Measurements from ENCODE around the gene CCNA2. TPM values are rescaled to one million over a fixed set of nuclear protein-coding genes. Genes with fewer than 3 reads are reported as not detected.
A peak's percentile ranks its signal among the peaks of the same experiment; 100 is the strongest.

Gene CCNA2
- total RNA-seq, 2 donors from 2014 or later = 46.3 to 64.1 TPM

DNA sequence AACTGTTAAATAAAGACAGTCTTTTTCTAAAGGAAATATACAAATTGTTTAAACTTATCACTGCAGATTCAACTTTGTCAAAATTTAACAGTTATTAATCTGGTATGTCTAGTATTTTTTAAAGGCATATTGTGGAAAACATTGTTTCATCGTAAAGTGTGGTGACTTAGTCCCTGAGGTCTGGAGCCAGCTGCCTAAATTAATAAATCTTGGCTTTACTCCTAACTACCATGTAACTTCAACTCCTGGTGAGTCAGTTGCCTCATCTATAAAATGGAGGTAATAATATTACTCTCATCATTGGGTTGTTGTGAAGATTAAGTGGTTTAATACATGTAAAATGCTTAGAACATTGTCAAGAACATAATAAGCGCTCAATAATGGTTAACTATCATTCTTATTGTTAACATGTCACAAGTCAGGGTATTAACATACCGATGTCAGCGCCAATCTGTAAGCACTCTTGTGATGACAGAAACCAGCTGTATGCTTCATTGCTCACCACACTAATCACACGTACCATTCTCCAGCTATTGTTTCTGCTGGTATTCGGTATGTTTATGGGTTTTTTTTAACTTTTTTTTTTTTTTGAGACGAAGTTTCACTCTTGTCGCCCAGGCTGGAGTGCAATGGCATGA, 44.6 kb downstream of the CCNA2 start:
- no peaks in the 10 kb centered on the region for H3K4me1 Mint-ChIP-seq (ENCODE audit: low read depth in 2 of 2)

DNA sequence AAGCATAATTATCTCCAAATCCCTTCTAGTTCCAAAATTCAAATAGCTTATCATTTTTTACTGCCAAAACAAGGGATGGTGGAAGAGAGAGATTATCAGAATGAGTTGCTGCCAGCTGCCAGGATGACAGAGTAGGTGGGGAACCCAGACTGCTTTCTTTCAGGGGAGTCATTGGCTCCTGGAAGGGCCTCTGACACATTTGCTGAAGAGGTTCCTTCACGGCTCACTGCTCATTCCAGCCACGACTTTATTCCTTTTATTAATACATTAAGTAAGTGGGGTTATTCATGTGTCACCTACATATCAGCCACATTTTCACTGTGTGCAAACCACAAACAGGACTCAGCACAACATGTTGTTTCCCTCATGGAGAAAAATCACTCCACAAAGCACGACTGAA, 46.1 kb downstream of the CCNA2 start:
- no peaks in the 10 kb centered on the region for H3K36me3 Mint-ChIP-seq
- H3K4me3 Mint-ChIP-seq = peak overlapping the region; percentile 40
- ATAC-seq (peak in 1 of 2 donors; percentile 72), DNase-seq (ENCODE audit: low spot score) (no peak)
- no peaks in the 10 kb centered on the region for H3K4me1 Mint-ChIP-seq (ENCODE audit: low read depth in 2 of 2)
- H3K9me3 Mint-ChIP-seq = no peaks in the 10 kb centered on the region
- H3K27ac Mint-ChIP-seq = peak overlapping the region in 1 of 2 donors; percentile 51
- H3K27me3 Mint-ChIP-seq = peaks cover 27 to 34% of the 10 kb centered on the region in 2 donors

More for the DNA sequence above, 44.6 kb downstream of the CCNA2 start:
- peaks cover 36 to 46% of the 10 kb centered on the region in 2 donors for H3K27me3 Mint-ChIP-seq
- no peak overlapping the region for H3K27ac Mint-ChIP-seq
- no peaks in the 10 kb centered on the region for H3K9me3 Mint-ChIP-seq
- no peak for ATAC-seq
- peaks cover 4% of the 10 kb centered on the region for H3K36me3 Mint-ChIP-seq
- DNase-seq (ENCODE audit: low spot score) = no peak
- no peak overlapping the region for H3K4me3 Mint-ChIP-seq

DNA sequence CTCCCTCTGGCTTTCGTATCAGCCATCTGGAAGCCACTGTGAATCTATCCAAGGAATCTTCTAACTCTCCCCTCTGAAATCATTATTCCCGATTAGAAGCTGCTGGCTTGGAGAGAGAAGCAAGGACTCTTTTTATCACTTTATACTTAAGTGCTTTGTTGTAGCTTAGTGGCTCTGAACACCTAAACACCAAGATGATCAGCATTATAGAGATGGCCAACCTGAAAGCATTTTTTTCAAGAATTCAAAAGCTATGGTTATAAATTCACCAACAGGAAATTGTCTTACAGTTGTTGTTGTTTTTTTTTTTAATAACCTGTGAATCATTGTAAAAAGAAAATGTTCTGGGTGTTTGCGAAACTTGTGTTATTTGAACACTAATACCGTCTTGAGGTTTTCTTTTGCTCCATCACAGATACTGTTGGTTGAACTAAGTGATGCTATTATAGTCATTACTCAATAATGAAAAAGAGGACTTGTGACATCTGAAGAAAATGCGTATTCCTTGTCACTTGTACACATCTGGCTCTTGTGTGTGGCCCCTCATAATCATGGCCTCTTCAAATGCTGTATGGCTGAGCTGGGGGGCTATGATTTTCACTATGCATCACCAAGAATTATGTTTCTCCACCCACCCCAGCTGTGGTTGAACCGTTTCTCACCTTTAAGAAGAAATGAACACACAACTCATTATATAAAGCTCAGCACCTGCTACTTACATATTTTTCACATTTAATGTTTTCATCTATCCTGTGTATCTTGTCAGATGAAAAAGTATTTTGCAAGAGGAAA, 46.9 kb downstream of the CCNA2 start:
- Mint-ChIP-seq H3K27ac (peak overlapping the region in 1 of 2 donors; percentile 51), H3K4me3 (peak overlapping the region; percentile 11), H3K36me3 (no peaks in the 10 kb centered on the region), H3K9me3 (no peaks in the 10 kb centered on the region), H3K4me1 (ENCODE audit: low read depth in 2 of 2) (no peaks in the 10 kb centered on the region), H3K27me3 (peaks cover 27 to 33% of the 10 kb centered on the region in 2 donors)
- ATAC-seq (peak in 1 of 2 donors; percentile 44), DNase-seq (ENCODE audit: low spot score) (no peak)

DNA sequence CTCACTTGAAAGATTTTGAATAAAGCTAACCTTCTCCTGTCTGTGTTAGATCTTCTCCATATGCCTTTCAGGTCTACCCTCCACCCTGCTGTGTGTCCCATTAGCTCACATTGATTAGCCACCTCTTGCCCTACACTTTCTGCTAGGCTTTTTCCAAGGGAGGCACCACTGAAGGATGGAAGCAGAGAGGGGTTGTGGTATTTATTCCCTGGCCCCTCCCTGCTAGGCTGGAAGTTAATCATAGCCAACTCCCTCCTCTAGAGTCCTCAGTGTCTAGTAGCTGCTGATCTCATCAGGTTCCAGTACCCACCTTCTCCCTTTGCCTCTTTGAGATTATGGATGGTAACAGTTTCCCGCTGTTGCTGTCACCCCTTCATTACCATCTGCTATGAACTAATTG, 49.8 kb downstream of the CCNA2 start:
- H3K4me1 Mint-ChIP-seq (ENCODE audit: low read depth in 2 of 2) = no peaks in the 10 kb centered on the region
- no peak overlapping the region for H3K27ac Mint-ChIP-seq
- H3K27me3 Mint-ChIP-seq = peaks cover 28 to 31% of the 10 kb centered on the region in 2 donors
- DNase-seq (ENCODE audit: low spot score) (no peak), ATAC-seq (no peak)
- no peak overlapping the region for H3K4me3 Mint-ChIP-seq
- H3K9me3 Mint-ChIP-seq = no peaks in the 10 kb centered on the region
- H3K36me3 Mint-ChIP-seq = no peaks in the 10 kb centered on the region

DNA sequence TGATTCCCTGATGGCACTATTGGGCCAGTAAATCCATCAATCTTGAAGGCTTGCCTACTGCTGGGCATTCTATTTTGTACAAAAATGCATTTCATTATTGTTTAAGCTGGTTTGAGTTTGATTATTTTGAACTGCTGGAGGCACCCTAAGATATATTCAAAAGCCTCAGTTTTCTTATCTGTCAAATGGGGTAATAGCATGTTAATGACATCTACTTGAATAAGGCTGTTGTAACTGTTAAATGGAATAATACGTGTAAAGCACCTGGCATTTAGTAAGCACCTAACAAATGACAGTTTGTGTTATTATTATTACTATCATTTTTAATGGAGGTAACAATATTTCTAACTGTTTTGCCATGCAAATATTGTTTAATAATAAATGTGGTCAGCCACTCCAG, 51.8 kb downstream of the CCNA2 start:
- ATAC-seq (no peak), DNase-seq (ENCODE audit: low spot score) (no peak)
- Mint-ChIP-seq H3K4me3 (no peak overlapping the region), H3K4me1 (ENCODE audit: low read depth in 2 of 2) (no peaks in the 10 kb centered on the region), H3K27me3 (peaks cover 28 to 33% of the 10 kb centered on the region in 2 donors), H3K9me3 (no peaks in the 10 kb centered on the region), H3K27ac (no peak overlapping the region), H3K36me3 (no peaks in the 10 kb centered on the region)

DNA sequence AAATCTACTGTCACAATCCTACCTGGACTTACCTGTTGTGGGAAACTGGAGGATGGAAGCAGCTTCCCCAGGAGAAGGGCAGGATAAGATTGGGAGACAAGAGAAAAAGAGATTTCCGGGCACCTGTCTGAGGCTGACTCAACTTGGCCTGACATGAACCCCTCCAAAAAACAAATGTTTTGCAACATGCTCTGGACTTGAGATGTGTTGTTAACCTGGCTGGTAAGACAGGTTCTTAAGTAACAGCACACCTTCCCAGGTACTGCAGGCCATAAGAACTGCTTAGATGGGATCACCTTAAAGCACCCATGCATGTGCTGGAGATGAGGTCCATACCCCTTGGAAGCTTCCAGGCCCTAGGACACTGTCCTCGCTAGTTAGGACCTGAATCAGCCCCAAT, 54.3 kb downstream of the CCNA2 start:
- no peaks in the 10 kb centered on the region for H3K9me3 Mint-ChIP-seq
- no peaks in the 10 kb centered on the region for H3K36me3 Mint-ChIP-seq
- no peak overlapping the region for H3K4me3 Mint-ChIP-seq
- ATAC-seq = no peak
- peaks cover 0 to 4% of the 10 kb centered on the region in 2 donors for H3K4me1 Mint-ChIP-seq (ENCODE audit: low read depth in 2 of 2)
- no peak for DNase-seq (ENCODE audit: low spot score)
- H3K27me3 Mint-ChIP-seq = peaks cover 33 to 52% of the 10 kb centered on the region in 2 donors
- no peak overlapping the region for H3K27ac Mint-ChIP-seq

DNA sequence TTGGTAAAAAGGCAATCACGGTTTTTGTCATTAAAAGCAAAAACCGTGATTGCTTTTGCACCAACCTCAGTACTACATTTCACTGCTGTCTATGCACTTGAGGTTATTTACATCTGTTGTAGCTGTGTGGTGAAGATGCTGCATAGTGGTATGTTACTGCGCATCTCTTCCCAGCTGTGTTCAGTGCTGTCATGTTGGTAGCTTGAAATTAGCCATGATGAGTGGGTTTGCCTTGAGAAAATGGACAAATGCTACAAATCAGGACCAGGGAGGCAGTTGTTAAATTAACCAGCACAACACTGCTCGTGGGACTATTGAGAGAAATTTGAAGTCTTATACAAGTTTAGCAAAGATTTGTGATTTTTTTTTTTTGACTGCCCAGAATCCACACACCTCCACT, 56.5 kb downstream of the CCNA2 start:
- Mint-ChIP-seq H3K9me3 (no peaks in the 10 kb centered on the region), H3K36me3 (no peaks in the 10 kb centered on the region), H3K4me1 (ENCODE audit: low read depth in 2 of 2) (peaks cover 0 to 4% of the 10 kb centered on the region in 2 donors), H3K4me3 (no peak overlapping the region), H3K27ac (no peak overlapping the region), H3K27me3 (peaks cover 51 to 72% of the 10 kb centered on the region in 2 donors)
- ATAC-seq (no peak), DNase-seq (ENCODE audit: low spot score) (no peak)

Other genes with a start within 250 kb of the CCNA2 start
- 10 to 100 TPM; 33.8 to 77.9 TPM for gene ANXA5, start 126.9 kb downstream of the CCNA2 start, total RNA-seq
- gene SMIM43, start 58.7 kb downstream of the CCNA2 start, total RNA-seq = not detected
- 10 to 100 TPM; 44.0 to 85.3 TPM for gene EXOSC9, start 22.6 kb downstream of the CCNA2 start, total RNA-seq
- 10 to 100 TPM; 17.3 to 25.3 TPM for gene BBS7, start 46.6 kb upstream of the CCNA2 start, total RNA-seq
- gene TRPC3, start 128.2 kb upstream of the CCNA2 start, total RNA-seq = under 1 TPM; 0.24 to 0.73 TPM